PFSK-1 (cell line): ENCODE measurements around the gene ARHGAP15.

ENCODE experiments used
- FOXP2 ChIP-seq: optimal IDR thresholded peaks from 2 replicates; pipeline ENCODE3; 2011; ENCODE audit warnings: borderline replicate concordance, control low read depth, inconsistent platforms; ENCODE audit not compliant: insufficient read depth; ENCODE audit errors: extremely low read length, extremely low read depth
- POLR2AphosphoS5 ChIP-seq: IDR thresholded peaks from 2 replicates; pipeline ENCODE4 v1.6.1; 2012; ENCODE audit warnings: low read depth, mild to moderate bottlenecking, control low read depth, low read length, moderate library complexity
- SIN3A ChIP-seq: IDR thresholded peaks from 2 replicates; pipeline ENCODE4 v1.6.1; 2012; ENCODE audit warnings: mild to moderate bottlenecking, low read length, moderate library complexity, borderline replicate concordance; ENCODE audit not compliant: insufficient read depth
- TF ChIP-seq, protein P1 (sequence below), 2 experiments: IDR thresholded peaks; 2 replicates each; pipeline versions ENCODE4 v1.6.1 to v1.8.0; 2011 to 2012; ENCODE audit warnings: low read depth in 2 of 2, low read length in 2 of 2, control low read depth in 1 of 2, inconsistent platforms in 1 of 2, mild to moderate bottlenecking in 1 of 2, moderate library complexity in 1 of 2; ENCODE audit not compliant: insufficient read depth in 1 of 2

DNA sequence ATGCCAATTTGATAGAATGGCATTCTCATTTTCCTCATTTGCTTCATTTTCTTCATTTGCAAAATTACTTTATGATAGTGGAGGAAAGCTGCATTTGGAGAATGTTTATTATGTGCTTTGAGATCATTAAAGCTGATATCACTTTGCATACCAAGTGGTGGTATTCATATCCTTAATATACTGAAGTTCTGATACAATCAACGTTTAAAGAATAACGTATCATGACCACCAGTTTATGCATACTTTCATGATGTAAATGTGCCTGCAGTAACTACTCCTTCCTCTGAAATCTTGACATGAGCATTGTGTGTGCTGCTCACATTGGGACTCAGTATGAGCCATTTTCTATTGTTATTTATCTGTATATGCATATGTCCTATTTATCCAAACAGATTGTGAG is 302.1 kb downstream of the ARHGAP15 start:
- TF ChIP-seq, protein P1, sequence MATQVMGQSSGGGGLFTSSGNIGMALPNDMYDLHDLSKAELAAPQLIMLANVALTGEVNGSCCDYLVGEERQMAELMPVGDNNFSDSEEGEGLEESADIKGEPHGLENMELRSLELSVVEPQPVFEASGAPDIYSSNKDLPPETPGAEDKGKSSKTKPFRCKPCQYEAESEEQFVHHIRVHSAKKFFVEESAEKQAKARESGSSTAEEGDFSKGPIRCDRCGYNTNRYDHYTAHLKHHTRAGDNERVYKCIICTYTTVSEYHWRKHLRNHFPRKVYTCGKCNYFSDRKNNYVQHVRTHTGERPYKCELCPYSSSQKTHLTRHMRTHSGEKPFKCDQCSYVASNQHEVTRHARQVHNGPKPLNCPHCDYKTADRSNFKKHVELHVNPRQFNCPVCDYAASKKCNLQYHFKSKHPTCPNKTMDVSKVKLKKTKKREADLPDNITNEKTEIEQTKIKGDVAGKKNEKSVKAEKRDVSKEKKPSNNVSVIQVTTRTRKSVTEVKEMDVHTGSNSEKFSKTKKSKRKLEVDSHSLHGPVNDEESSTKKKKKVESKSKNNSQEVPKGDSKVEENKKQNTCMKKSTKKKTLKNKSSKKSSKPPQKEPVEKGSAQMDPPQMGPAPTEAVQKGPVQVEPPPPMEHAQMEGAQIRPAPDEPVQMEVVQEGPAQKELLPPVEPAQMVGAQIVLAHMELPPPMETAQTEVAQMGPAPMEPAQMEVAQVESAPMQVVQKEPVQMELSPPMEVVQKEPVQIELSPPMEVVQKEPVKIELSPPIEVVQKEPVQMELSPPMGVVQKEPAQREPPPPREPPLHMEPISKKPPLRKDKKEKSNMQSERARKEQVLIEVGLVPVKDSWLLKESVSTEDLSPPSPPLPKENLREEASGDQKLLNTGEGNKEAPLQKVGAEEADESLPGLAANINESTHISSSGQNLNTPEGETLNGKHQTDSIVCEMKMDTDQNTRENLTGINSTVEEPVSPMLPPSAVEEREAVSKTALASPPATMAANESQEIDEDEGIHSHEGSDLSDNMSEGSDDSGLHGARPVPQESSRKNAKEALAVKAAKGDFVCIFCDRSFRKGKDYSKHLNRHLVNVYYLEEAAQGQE (IDR thresholded peaks at IDR 0.05; ENCODE audit: insufficient read depth in 1 of 2, low read depth in 2 of 2, low read length in 2 of 2), result no peak
- no peak for TF ChIP-seq SIN3A
- TF ChIP-seq POLR2AphosphoS5, result no peak
- no peak for TF ChIP-seq FOXP2
